ENCODE results near the gene NSMCE4A. TPM values are rescaled to one million over a fixed set of nuclear protein-coding genes. Genes with fewer than 3 reads are reported as not detected.
A peak's percentile ranks its signal among the peaks of the same experiment; 100 is the strongest.

NSMCE4A gene
- total and polyA plus RNA-seq, 2 experiments from 2014 or later: 76.4 to 82.5 TPM

- Histone ChIP-seq H3K36me3 (peaks cover 16% of the 10 kb centered on the region), H3K4me3 (no peak overlapping the region), H3K27me3 (no peaks in the 10 kb centered on the region), H3K27ac (peak overlapping the region; percentile 39), H3K9me3 (ENCODE audit: low read depth) (no peaks in the 10 kb centered on the region), H3K4me1 (ENCODE audit: low read depth) (no peaks in the 10 kb centered on the region)
- peak in 1 of 2 donors; percentile 8 for DNase-seq (ENCODE audit: low read depth in 1 of 2, low spot score in 1 of 2)
- TF ChIP-seq CTCF (IDR thresholded peaks at IDR 0.05; ENCODE audit: low read depth, low read length): no peak
These were observed 18.6 kb downstream of the NSMCE4A start for GRCh38 chr10:121956111-121957061.

GRCh38 chr10:121952226-121952625 lies 22.8 kb downstream of the NSMCE4A start:
- H3K9me3 ChIP-seq (ENCODE audit: low read depth): no peaks in the 10 kb centered on the region
- no peak for TF ChIP-seq CTCF (IDR thresholded peaks at IDR 0.05; ENCODE audit: low read depth, low read length)
- H3K4me3 ChIP-seq: no peak overlapping the region
- no peak for DNase-seq (ENCODE audit: low read depth in 1 of 2, low spot score in 1 of 2)
- no peaks in the 10 kb centered on the region for H3K36me3 ChIP-seq
- H3K27ac ChIP-seq: no peak overlapping the region
- H3K27me3 ChIP-seq: no peaks in the 10 kb centered on the region
- H3K4me1 ChIP-seq (ENCODE audit: low read depth): no peaks in the 10 kb centered on the region

- no peaks in the 10 kb centered on the region for H3K4me1 ChIP-seq (ENCODE audit: low read depth)
- no peak for TF ChIP-seq CTCF (IDR thresholded peaks at IDR 0.05; ENCODE audit: low read depth, low read length)
- H3K9me3 ChIP-seq (ENCODE audit: low read depth): no peaks in the 10 kb centered on the region
- H3K27me3 ChIP-seq: no peaks in the 10 kb centered on the region
- H3K36me3 ChIP-seq: no peaks in the 10 kb centered on the region
- DNase-seq (ENCODE audit: low read depth in 1 of 2, low spot score in 1 of 2): no peak
- H3K4me3 ChIP-seq: no peak overlapping the region
- H3K27ac ChIP-seq: no peak overlapping the region
These were observed 25.6 kb downstream of the NSMCE4A start for GRCh38 chr10:121949451-121949850.

- no peak for DNase-seq (ENCODE audit: low read depth in 1 of 2, low spot score in 1 of 2)
- H3K4me3 ChIP-seq: no peak overlapping the region
- no peaks in the 10 kb centered on the region for H3K9me3 ChIP-seq (ENCODE audit: low read depth)
- no peaks in the 10 kb centered on the region for H3K36me3 ChIP-seq
- no peaks in the 10 kb centered on the region for H3K27me3 ChIP-seq
- H3K27ac ChIP-seq: no peak overlapping the region
- no peaks in the 10 kb centered on the region for H3K4me1 ChIP-seq (ENCODE audit: low read depth)
- no peak for TF ChIP-seq CTCF (IDR thresholded peaks at IDR 0.05; ENCODE audit: low read depth, low read length)
These were observed 26.0 kb downstream of the NSMCE4A start for GRCh38 chr10:121949049-121949448.

GRCh38 chr10:121947343-121948330 lies 27.4 kb downstream of the NSMCE4A start:
- Histone ChIP-seq H3K27ac (no peak overlapping the region), H3K4me1 (ENCODE audit: low read depth) (no peaks in the 10 kb centered on the region), H3K27me3 (no peaks in the 10 kb centered on the region), H3K4me3 (no peak overlapping the region), H3K36me3 (no peaks in the 10 kb centered on the region), H3K9me3 (ENCODE audit: low read depth) (no peaks in the 10 kb centered on the region)
- no peak for DNase-seq (ENCODE audit: low read depth in 1 of 2, low spot score in 1 of 2)
- TF ChIP-seq CTCF (IDR thresholded peaks at IDR 0.05; ENCODE audit: low read depth, low read length): no peak

Data from cardiac muscle cell (in vitro differentiated cells and primary cell).